Activated T-helper 1 cell treated with Interleukin-2 at 50 U/mL for 16 hours (primary cell): ENCODE results near the gene MYO18B.

ENCODE experiments used
- DNase-seq: peaks from one replicate; pipeline ENCODE4 v3.0.0-alpha.2; 2020; ENCODE audit warnings: low read depth

The MYO18B gene

GRCh38 chr22:25908212-25908611, 166.2 kb downstream of the MYO18B start:
- DNase-seq: no peak

GRCh38 chr22:25908755-25909154, 166.8 kb downstream of the MYO18B start:
- DNase-seq: no peak

- no peak for DNase-seq
Observed at GRCh38 chr22:25909614-25910387, 167.8 kb downstream of the MYO18B start.

GRCh38 chr22:25911243-25911972, 169.4 kb downstream of the MYO18B start:
- DNase-seq: no peak

- DNase-seq: no peak
Observed at GRCh38 chr22:25919452-25919851, 177.5 kb downstream of the MYO18B start.

- DNase-seq: no peak
Observed at GRCh38 chr22:25922141-25922540, 180.2 kb downstream of the MYO18B start.

- DNase-seq: no peak
Observed at GRCh38 chr22:25923914-25924313, 181.9 kb downstream of the MYO18B start.

GRCh38 chr22:25928038-25928437, 186.1 kb downstream of the MYO18B start:
- no peak for DNase-seq

GRCh38 chr22:25929321-25929878, 187.4 kb downstream of the MYO18B start:
- no peak for DNase-seq

GRCh38 chr22:25930083-25930482, 188.1 kb downstream of the MYO18B start:
- no peak for DNase-seq

- no peak for DNase-seq
Observed at GRCh38 chr22:25930788-25931310, 188.9 kb downstream of the MYO18B start.

- no peak for DNase-seq
Observed at GRCh38 chr22:25933158-25933788, 191.3 kb downstream of the MYO18B start.

GRCh38 chr22:25935266-25936058, 193.5 kb downstream of the MYO18B start:
- no peak for DNase-seq

GRCh38 chr22:25938151-25938550, 196.2 kb downstream of the MYO18B start:
- no peak for DNase-seq

- no peak for DNase-seq
Observed at GRCh38 chr22:25939384-25939783, 197.4 kb downstream of the MYO18B start.

GRCh38 chr22:25940479-25940878, 198.5 kb downstream of the MYO18B start:
- DNase-seq: no peak

GRCh38 chr22:25941365-25941960, 199.5 kb downstream of the MYO18B start:
- no peak for DNase-seq

GRCh38 chr22:25942115-25942855, 200.3 kb downstream of the MYO18B start:
- no peak for DNase-seq

GRCh38 chr22:25942856-25943411, 200.9 kb downstream of the MYO18B start:
- DNase-seq: no peak

GRCh38 chr22:25950111-25950510, 208.1 kb downstream of the MYO18B start:
- DNase-seq: no peak
